ENCODE results near the gene CDKN2AIP.
A peak's percentile ranks its signal among the peaks of the same experiment; 100 is the strongest.
"Not testable (repeated sequence)": the region's sequence is repeated elsewhere in the genome, so short reads cannot be mapped to it uniquely, and the experiment has no call there.

Gene CDKN2AIP

DNA sequence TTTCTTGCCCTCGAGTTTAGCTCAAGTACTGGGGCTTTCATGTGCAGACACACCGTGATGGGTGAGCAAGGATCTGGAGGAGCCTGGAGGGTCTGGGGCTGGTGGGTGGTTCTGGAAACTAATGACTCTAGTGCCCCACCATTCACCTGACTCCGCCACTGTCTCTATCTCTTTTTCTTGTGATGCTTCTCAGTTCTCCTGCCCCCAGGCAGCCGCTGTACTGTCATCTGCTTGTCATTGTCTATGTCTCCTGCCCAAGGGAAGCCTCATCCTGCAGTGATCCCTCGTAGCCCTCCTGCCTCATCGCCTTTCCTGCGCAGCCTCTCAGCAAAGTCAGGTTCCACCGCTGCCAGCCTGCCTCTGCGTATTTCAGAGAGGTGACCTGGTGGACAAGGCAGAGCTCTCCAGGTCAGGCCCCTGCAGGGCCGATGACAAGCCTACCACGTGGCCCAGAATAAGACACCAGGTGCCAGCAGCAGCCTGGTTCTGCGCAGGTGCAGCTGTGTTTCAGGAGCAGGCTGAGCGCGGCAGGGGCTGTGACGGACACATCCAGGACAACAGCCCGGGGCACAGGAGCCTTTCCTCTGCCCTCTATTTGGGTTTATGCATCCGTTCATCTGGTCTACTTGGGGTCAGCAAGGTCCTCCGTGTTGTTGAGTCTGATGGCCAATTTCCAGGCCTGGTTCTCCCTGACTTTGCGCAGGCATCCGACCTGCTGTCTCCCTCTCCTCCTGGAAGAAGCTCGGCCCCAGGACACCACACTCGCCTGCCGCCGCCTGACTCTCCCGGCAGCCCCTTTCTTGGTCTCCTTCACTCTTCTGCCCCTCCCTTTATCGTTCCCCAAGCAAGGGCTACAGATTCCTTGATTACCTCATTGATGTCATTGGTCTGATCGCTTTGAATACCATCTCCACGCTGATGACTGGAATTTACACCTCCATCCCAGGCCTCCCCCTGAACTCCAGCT lies 30.9 kb upstream of the CDKN2AIP start:
- DNase-seq (ENCODE audit: low read depth): no peak

DNA sequence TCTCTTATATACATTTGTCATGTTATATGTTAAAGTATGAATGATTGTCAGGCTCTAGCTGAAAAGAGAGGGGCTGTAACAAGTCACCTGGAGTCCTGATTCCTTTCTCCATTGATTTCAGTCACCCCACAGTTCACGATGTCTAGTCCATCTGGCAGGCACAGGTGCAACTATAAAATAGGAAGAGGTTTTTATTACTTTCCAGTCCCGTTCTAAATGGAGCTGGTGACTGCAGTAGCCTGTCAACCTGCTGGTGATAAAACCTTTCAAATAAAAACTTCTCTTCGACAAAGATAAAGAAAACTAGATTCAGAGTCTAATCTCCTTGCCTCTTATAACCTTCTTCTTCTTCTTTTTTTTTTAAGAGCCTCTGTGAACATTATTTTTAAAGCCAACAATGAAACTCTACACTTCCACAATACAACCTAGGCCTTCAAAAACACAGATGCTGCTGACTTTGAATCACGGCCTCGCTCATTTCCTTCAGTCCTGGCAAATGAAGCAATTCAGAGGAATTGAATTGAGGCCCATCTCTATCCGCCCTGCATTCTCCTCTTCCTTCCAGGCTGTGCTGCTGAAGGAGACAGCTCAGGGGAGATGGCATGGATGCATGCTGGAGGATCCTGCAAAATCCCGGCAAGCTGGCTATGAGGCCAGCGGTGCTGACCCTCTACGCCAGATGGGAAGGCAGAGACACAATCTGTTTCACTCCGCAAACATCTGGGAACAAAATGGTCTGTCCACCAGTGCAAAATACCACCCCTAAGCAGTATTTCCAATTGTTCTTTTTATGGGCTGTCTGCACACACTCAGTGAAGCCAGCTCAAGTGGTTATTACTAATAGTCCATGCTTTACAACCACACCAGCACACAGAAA lies 27.3 kb upstream of the CDKN2AIP start:
- DNase-seq (ENCODE audit: low read depth): no peak

DNA sequence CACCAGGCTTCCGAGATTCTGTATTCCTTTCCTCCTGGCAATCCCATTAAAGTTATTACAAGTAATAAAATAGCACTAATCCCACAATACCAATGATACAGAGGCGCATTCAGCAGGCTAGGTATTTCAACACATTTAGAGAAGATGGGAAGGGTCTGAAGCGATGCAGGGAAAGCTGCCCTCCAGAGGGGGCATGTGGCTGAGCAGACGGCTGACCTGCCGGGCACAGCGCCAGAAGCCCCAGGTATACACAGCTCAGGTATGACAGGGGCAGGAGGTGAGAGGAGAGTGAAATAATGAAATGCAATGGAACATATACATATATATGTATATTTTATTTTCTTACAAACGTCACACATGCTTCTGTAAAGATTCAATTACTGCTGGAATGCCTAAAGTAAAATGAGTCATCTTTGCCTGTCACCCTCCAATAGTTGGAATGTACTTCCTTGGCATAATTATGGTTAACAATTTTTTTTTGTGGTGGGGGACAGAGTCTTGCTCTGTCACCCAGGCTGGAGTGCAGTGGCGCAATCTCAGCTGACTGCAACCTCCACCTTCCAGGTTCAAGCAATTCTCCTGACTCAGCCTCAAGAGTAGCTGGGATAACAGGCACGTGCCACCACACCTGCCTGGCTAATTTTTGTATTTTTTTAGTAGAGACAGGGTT lies 21.3 kb upstream of the CDKN2AIP start:
- DNase-seq (ENCODE audit: low read depth): no peak

DNA sequence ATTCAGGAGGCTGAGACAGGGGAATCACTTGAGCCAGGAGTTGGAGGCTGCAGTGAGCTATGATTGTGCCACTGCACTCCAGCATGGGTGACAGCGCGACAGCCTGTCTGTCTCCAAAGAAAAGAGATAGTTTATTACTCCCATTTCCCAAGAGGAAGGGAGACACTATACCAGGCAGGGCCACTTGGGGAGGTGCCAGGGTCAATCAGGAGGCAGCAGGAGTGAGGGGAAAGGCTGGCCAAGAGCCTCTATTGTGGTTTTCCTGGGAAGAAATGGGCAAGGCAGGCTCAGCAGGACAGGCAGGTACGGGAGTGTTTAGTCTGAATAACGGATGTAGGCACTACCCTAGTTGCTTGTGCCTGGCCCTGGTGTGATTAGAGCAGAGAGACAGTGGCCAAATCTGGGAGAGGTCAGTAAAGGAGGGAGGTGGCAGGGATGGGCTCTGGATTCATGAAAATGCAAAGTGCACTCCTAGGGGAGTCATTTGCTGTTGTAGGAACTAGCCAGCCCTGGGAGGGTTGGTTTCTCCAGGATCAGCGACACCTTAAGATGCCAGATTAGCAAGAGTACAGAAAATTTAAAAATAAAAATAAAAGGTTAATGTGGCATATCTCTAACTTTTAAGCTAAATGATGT lies 20.2 kb upstream of the CDKN2AIP start:
- no peak for DNase-seq (ENCODE audit: low read depth)

DNA sequence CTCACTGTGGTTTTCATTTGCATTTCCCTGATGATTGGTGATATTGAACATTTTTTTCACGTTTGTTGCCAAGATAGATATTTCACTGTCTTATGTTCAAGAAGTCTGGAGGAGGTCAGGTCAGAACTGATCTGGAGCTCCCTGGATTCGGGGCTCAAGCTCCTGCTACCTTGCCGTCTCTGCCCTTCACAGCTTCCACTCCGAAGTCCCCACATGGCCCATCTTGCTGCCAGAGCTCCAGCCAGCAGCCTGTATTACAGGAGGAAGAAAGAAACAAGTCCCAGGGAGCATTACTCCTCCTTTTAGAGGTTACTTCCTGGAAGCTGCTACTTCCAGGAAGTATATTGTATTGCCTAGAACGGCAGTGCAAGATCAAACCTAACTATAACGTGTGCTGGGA lies 17.9 kb upstream of the CDKN2AIP start:
- DNase-seq (ENCODE audit: low read depth): no peak

DNA sequence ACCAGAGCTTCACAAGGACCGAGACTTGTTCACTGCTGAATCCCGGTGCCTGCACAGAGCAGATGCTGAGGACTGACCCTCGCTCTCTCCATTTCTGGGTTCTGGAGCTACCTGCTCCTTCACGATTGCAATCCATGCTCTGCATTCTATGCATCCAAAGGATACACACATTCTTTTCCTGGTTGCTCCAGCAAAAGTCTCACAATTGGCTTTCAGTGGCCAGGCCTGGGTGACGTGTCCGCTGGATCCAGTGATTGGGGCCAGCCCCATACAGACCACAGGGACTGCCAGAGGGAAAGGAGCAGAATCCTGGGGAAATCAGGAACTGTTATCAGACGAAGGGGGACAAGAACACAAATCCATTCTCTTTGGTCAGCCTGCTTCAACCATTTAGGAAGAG lies 14.9 kb upstream of the CDKN2AIP start:
- DNase-seq (ENCODE audit: low read depth): no peak

DNA sequence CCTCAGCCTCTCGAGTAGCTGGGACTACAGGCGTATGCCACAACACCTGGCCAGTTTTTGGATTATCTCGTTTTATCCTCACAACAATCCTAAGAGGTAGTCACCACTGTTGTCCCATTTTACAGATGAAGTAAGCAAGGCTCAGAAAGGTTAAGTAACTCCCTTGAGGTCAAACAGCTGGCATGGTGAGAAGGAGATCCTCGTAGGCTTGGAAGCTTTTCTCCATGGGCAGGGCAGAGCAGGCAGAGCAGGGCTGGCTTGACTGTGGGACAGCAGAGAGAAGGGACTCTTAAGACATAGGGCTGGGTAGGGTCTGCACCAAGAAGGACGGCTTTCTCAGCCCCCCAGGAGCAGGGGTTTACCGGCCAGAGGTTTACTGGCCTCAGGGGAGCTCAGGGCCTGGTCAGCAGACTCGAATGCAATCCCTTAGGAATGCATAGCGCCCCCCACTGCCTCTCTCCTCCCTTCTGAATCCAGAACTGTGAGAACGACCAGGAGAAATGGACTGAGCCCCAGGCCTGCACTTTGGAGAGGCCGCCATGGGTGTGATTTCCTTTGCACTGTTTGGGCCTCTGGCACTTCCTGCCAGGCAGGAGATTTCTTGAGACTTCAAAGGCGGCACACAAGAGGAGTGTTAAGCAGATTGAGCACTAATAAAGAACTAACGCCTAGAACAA lies 14.0 kb upstream of the CDKN2AIP start:
- no peak for DNase-seq (ENCODE audit: low read depth)

DNA sequence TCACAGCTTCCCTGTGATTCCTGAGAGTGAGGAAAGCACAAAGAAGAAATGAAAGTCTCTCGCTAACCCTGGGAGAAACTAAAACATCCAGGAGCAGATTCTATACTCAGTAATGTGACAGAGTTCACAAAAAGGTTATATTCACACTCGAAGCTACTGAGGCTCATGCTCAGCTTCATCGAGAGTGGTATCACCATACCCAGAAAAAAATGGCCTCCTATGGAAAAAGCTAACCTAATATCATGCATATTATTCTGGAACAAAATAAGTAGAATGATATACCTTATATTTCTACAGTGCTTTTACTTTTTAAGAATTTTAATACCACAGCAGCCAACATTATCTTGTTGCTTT lies 13.5 kb upstream of the CDKN2AIP start:
- no peak for DNase-seq (ENCODE audit: low read depth)

DNA sequence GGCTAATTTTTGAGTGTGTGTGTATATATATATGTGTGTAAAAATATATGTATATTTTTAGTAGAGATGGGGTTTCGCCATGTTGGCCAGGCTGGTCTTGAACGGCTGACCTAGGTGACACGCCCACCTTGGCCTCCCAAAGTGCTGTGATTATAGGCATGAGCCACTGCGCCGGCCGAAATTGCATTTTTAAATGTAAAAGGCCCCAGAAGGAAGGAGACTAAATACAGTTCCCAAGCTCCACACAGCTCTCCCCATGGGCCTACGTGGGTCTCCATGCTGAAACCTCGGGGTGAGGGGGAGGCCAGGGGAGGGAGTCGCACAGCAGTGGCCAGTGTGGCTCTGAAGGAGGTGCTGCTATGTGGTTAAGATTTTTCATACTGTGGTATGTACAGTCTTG lies 12.8 kb upstream of the CDKN2AIP start:
- DNase-seq (ENCODE audit: low read depth): no peak

DNA sequence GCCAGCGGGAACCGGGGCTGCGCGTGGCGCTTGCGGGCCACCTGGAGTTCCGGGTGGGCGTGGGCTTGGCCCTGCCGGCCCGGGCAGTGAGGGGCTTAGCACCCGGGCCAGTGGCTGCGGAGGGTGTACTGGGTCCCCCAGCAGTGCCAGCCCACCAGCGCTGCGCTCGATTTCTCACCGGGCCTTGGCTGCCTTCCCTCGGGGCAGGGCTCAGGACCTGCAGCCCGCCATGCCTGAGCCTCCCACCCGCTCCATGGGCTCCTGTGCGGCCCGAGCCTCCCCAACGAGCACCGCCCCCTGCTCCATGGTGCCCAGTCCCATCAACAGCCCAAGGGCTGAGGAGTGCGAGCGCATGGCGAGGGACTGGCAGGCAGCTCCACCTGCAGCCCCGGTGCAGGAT lies 11.3 kb upstream of the CDKN2AIP start:
- DNase-seq (ENCODE audit: low read depth): not testable (repeated sequence)

DNA sequence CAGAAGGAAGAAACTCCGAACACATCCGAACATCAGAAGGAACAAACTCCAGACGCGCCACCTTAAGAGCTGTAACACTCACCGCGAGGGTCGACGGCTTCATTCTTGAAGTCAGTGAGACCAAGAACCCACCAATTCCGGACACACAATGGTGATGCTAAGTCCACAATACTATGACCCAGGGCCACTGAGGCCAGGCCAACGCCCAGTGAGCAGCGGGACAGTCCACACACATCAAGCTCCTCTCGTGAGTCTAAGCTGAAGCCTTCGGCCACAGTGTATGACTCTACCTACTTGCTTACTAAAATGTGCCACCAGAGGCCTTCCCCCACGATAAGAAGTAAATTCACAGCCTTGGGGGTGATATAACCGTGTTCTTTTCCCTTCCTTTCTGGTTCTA lies 10.2 kb upstream of the CDKN2AIP start:
- no peak for DNase-seq (ENCODE audit: low read depth)

DNA sequence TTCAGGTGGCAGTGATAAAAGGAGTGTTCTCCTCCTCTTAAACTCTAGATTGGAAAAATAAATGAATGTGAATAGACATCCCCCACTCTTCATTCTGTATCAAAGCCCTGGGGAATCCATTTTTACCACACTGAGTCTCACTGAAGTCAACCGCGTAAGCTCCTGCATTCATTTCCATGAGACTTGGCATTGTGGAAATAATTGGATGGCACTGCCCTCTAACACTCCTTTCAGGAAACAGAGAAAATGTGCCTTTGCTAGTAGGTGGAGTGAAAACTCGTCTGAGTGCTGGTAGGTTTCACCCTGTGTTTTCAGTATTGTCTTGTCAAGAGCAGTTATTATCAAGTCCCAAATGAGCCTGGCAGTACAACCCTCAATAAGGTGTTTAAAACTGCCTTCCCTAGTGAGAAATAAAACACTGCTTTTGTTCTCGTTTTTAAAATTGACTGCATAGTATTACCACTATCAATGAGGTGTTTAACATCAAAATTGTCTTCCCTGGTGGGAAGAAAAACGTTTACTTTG lies 9.7 kb upstream of the CDKN2AIP start:
- DNase-seq (ENCODE audit: low read depth): no peak

DNA sequence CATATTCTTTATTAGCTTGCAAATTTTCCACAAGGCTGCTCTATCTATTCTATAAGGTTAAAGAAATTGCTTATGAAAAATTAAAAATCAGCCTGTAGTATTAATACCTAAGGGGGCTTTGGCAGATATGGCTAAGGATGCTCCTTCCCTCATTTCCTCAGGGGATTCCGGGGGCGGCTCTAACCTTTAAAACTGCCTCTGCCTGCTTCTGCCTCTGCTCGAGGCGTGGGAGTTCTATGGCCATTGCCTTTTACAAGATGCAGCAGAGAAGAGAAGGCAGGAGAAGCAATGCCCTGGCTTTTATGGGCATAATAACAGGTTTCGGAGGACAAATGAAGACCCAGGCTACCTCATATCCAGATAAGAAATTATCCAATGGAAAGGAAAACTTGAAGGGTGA lies 8.6 kb upstream of the CDKN2AIP start:
- no peak for DNase-seq (ENCODE audit: low read depth)

DNA sequence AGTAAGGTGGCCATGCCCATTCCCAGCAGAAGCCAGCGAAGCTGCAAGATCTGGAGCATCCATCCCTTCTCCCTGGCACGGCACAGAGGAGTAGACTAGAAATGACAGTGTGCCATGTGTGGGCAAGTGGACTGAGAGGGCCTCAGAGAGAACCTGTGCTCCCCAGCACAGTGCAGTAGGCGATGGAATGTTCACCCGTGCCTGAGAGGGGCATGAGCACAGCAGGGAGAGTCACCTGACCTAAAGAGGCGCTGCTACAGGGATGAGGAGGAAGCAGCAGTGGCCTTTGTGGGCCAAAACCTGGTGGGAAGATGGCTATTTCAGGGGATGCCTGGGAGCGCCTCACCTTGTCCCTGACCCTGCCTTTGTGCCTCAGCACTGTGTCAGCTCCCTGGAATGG lies 8.0 kb upstream of the CDKN2AIP start:
- DNase-seq (ENCODE audit: low read depth): no peak

DNA sequence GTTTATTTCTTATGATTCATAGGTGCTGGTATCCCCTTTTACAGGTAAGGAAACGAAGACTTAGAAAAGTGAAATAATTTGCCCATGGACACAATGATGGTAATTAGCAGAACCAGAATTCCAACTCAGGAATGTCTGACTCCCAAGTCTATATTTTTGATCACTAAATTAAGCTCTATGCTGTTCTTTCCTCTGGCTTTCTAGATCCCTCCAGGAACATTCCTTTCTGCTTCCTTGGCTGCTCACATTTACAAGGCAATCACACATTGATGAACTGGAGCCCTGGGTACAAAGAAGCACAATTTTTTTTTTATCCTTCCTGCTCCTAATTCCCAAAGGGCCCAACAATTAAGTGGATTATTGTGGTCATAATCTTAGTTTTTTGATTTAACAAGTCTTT lies 7.0 kb upstream of the CDKN2AIP start:
- no peak for DNase-seq (ENCODE audit: low read depth)

DNA sequence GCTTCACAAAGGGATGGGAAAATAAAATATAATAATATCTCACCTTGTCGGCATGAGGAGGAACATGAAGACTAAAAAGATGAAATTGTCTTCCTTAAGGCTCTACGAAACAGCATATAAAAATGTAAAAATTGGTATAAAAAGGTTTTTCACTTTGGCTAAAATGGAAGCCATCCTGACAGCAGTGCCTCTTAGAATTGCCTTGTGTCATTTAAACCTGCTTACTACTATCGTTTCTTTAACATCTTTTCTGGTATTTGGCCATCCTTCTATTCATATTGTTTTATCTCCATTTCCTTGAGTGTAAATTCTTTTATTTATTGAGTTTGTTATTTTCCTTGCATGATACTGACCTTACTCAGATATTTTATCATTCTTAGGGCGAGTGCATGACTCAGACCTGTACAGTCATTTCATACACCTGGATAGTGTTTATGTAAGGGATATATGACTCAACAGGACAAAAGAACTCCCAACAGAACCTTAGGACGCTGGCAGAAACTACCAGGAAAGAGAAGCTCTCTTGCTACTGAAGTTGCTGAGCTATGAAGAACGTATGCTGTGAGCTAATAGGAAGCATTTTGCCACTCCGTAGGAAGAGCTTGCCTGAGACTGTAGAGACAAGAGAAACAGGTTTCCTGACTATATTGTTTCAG lies 5.8 kb upstream of the CDKN2AIP start:
- DNase-seq (ENCODE audit: low read depth): peak; percentile 38

DNA sequence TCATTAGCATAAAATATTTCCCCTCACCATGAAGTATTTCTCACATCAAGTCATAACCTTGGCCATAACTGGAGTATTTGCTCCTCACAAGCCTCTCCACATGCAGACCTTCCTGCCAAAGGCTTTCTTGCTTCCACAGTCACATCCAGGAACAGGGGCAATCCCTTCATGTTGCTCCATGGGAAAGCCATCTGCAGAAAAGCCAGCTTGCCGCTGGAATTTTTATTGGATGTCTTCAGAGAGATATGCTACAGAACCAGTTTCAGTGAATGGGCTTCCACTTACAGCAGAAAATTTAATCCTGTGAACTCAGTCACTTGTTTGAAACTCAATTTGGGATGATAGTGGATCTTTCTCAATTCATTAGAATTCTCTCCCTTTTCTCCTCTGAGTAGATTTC lies 3.2 kb upstream of the CDKN2AIP start:
- DNase-seq (ENCODE audit: low read depth): no peak

DNA sequence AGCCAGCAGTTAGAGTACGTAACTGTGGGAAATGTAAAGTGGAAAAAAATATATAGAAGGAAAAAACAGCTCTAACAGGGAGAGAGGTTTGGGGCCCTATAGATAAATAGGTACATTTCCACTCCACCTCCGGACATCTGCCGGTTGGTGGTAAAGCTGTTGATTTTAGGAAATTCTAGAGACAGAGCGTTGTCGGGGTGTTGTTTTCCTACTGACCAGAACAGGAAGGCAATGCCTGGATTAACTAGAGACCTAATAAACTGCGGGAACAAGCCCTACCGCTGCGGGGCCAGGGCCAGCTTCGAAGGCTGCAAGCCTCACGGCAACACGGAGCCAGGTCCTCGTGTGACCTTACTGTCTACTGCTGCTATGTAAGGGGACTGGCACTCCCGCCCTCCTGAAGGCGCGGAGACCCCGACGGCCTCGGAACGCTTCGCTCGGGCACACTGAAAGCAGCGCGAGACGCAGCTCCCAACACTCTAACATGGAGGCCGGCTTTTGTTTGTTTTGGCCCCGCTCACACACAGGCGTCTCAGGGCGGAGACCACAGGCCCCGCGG lies 702 bp upstream of the CDKN2AIP start:
- no peak for DNase-seq (ENCODE audit: low read depth)

DNA sequence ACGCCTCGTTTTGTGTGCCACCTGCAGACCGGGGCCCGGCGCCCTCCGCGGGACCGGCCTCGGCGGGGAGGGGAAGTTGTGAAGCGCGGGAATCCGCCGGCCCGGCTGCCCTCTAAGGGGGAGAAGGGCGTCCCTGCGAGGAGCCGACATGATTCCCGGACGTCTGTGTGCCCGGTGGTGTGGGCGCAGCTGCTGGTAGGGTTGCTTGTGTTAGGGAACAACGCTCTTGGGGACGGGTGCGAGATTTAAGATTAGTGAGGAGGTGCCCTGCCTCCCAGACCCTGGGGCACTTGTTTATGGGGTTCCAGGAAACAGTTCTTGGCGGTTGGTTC lies 627 bp downstream of the CDKN2AIP start:
- DNase-seq (ENCODE audit: low read depth): no peak

DNA sequence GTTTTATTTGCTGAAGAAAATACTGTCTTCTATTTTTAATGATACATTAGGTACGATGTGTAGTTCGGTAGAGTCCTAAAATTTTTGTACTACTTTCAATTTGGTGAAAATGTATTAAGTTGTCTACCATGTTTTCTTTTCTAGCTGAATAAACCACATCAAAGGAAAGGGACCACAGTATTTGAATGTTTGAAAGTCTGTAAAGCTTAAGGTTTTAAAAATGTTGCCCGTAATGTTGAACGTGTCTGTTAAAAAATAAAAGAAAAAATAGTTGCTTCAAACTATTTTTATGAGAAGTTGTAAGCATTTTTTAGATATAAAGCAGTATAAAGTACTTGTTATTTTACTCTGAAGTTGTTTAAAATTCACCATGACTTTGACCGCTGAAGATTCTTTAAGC lies 3.2 kb downstream of the CDKN2AIP start:
- no peak for DNase-seq (ENCODE audit: low read depth)

DNA sequence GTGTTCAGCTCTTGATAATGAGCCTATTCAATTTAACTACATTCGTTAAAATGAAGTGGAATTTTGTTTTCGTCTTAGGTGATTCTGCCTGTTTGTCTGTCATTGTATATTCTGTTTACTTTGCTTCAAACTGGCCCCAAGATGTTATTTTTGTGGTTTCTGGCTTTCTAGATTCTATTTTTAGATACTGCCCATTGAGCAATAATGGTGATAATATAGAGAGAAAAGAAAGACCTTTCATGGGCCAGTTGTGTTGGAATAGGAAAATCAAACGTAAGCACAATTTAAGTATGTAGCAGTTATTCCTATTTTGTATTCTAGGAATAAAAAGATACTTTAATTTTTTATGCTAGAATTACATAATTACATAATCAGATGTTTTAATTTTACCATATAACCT lies 4.0 kb downstream of the CDKN2AIP start:
- DNase-seq (ENCODE audit: low read depth): no peak

Measured in HS-27A (cell line).